ENCODE measurements around the gene ZSWIM4. TPM values are rescaled to one million over a fixed set of nuclear protein-coding genes. Genes with fewer than 3 reads are reported as not detected.

Gene ZSWIM4
- total and polyA plus RNA-seq, 2 of the 4 experiments (the other 2 are of a cell fraction): 2.2 to 6.2 TPM

GRCh38 chr19:13812544-13812943, 17.3 kb downstream of the ZSWIM4 start:
- H3K23ac ChIP-seq (ENCODE audit: low read depth, low read length): no peak overlapping the region
- H3K79me1 ChIP-seq (ENCODE audit: low read depth in 1 of 2, low read length in 2 of 2): peaks cover 5 to 17% of the 10 kb centered on the region in 2 experiments
- no peak overlapping the region for H2BK15ac ChIP-seq (ENCODE audit: low read depth, low read length)
- no peak overlapping the region for H3K4me2 ChIP-seq (ENCODE audit: low read depth, low read length)
- no peak overlapping the region for H2AK9ac ChIP-seq (replicated peaks; ENCODE audit: low read depth, low read length, poor library complexity)
- no peak overlapping the region for H3K18ac ChIP-seq (ENCODE audit: low read depth, low read length)
- H2AFZ ChIP-seq (replicated peaks; ENCODE audit: low read length, poor library complexity): no peak overlapping the region
- no peak overlapping the region for H4K5ac ChIP-seq (ENCODE audit: low read depth, low read length)
- CTCF ChIA-PET: no interaction called here
- H3K27me3 ChIP-seq (ENCODE audit: control insufficient read depth, insufficient read depth, low read length): no peaks in the 10 kb centered on the region
- H3K36me3 ChIP-seq (ENCODE audit: control insufficient read depth, insufficient read depth, low read length): peaks cover 65% of the 10 kb centered on the region
- H3K56ac ChIP-seq (ENCODE audit: extremely low read depth, insufficient read depth, low read length): no peak overlapping the region
- H3K9me1 ChIP-seq (ENCODE audit: insufficient read depth, low read length): 0 out of 2 replicates have a peak, but pooled peaks cover 3% of the 10 kb centered on the region
- dilution Hi-C loops (cut with HindIII; ENCODE audit: low sequenced_read_pairs, unreplicated experiment) (no loop called here), in situ Hi-C loops (cut with MboI; ENCODE audit: low sequenced_read_pairs) (no loop called here), intact Hi-C loops (cut with micrococcal nuclease) (no loop called here)
- no peak overlapping the region for H3K14ac ChIP-seq (replicated peaks; ENCODE audit: low read depth, low read length)
- DNase-seq: no peak
- H3K9ac ChIP-seq (ENCODE audit: low read depth, low read length): no peak overlapping the region
- no peak overlapping the region for H2BK120ac ChIP-seq (ENCODE audit: low read depth, low read length)
- TF ChIP-seq NFE2L2 (IDR thresholded peaks at IDR 0.05; ENCODE audit: low read depth, low read length) (no peak), RCOR1 (IDR thresholded peaks at IDR 0.05; ENCODE audit: insufficient replicate concordance, low read length) (no peak), CEBPB (IDR thresholded peaks at IDR 0.05; ENCODE audit: low read depth, low read length) (no peak), CHD1 (IDR thresholded peaks at IDR 0.05; ENCODE audit: low read depth, low read length) (no peak), USF2 (IDR thresholded peaks at IDR 0.05; ENCODE audit: low read depth, low read length) (no peak), MAZ (IDR thresholded peaks at IDR 0.05; ENCODE audit: borderline replicate concordance, low read depth, low read length) (no peak), BHLHE40 (IDR thresholded peaks at IDR 0.05; ENCODE audit: low read depth, low read length) (no peak), MXI1 (IDR thresholded peaks at IDR 0.05; ENCODE audit: borderline replicate concordance, low read depth, low read length) (no peak), ELK1 (IDR thresholded peaks at IDR 0.05; ENCODE audit: borderline replicate concordance, low read depth, low read length) (no peak), POLR2A (IDR thresholded peaks at IDR 0.05; ENCODE audit: low read depth, low read length) (no peak), FOS (IDR thresholded peaks at IDR 0.05; ENCODE audit: low read depth, low read length) (no peak), MAFK (IDR thresholded peaks at IDR 0.05; ENCODE audit: low read depth, low read length) (no peak), SMC3 (IDR thresholded peaks at IDR 0.05; ENCODE audit: low read depth, low read length) (no peak), RAD21 (IDR thresholded peaks at IDR 0.05; ENCODE audit: low read length) (no peak), RFX5 (IDR thresholded peaks at IDR 0.05; ENCODE audit: low read depth, low read length) (no peak), CTCF (conservative IDR thresholded peaks at IDR 0.05; ENCODE audit: low read depth, low read length) (no peak)
- no peak overlapping the region for H3K4ac ChIP-seq (ENCODE audit: low read depth, low read length)
- no peak overlapping the region for H4K91ac ChIP-seq (ENCODE audit: insufficient read depth, low read depth, low read length)
- peaks cover 4% of the 10 kb centered on the region; the same call in 1 of the 2 replicates for H4K20me1 ChIP-seq (ENCODE audit: insufficient read depth, low read length)
- H2AK5ac ChIP-seq (ENCODE audit: low read depth, low read length): no peak overlapping the region
- BruUV-seq (replicated peaks): no TSS peak
- H2BK20ac ChIP-seq (ENCODE audit: low read depth, low read length): no peak overlapping the region
- ATAC-seq (ENCODE audit: low read depth): no peak
- H2BK5ac ChIP-seq (ENCODE audit: low read depth, low read length, poor library complexity, severe bottlenecking): no peak overlapping the region
- POLR2A ChIA-PET (ENCODE audit: unreplicated experiment): no interaction called here
- 95% methylated on average over 4 of the region's 11 CpGs; no CpG with 5 or more reads in 1 of the 2 experiments for WGBS, 2 experiments (ENCODE audit: extremely low coverage in 2 of 2, insufficient read length in 1 of 2)
- no peak overlapping the region for H3K27ac ChIP-seq (ENCODE audit: insufficient read depth, low read length)
- H3K4me1 ChIP-seq (ENCODE audit: control insufficient read depth, insufficient read depth, low read length): no peaks in the 10 kb centered on the region
- H3K4me3 ChIP-seq (ENCODE audit: insufficient read depth, low read depth, low read length): no peak overlapping the region
- H3K9me3 ChIP-seq (ENCODE audit: control insufficient read depth, insufficient read depth, low read length): no peaks in the 10 kb centered on the region
- no peak overlapping the region for H4K8ac ChIP-seq (ENCODE audit: low read depth in 2 of 2, low read length in 2 of 2)
